Hepatocyte (in vitro differentiated cells): Measurements from ENCODE around the gene METTL25. TPM values are rescaled to one million over a fixed set of nuclear protein-coding genes. Genes with fewer than 3 reads are reported as not detected.

Source experiments
- DNase-seq: peaks from one replicate; pipeline ENCODE4 v3.0.0-alpha.2; 2016; ENCODE audit warnings: low spot score
- H2AFZ ChIP-seq: fragments of 200-600 bp; sonication (generic); 2 replicates; pipeline ENCODE4 v1.6.0; 2016; ENCODE audit warnings: antibody characterized with exemption, mild to moderate bottlenecking
- H3K27ac ChIP-seq: fragments of 200-600 bp; sonication (generic); 2 replicates; pipeline ENCODE4 v1.5.1; 2016; ENCODE audit warnings: mild to moderate bottlenecking
- H3K27me3 ChIP-seq: fragments of 200-600 bp; sonication (generic); 2 replicates; pipeline ENCODE4 v1.6.1; 2016
- H3K36me3 ChIP-seq: fragments of 200-600 bp; sonication (generic); replicated peaks from 2 replicates; pipeline ENCODE4 v1.5.1; 2016; ENCODE audit warnings: low read depth; ENCODE audit not compliant: insufficient read depth
- H3K4me1 ChIP-seq: fragments of 200-600 bp; sonication (generic); 2 replicates; pipeline ENCODE4 v1.5.1; 2016; ENCODE audit warnings: mild to moderate bottlenecking, moderate library complexity; ENCODE audit not compliant: insufficient read depth
- H3K4me2 ChIP-seq: fragments of 200-600 bp; sonication (generic); 2 replicates; pipeline ENCODE4 v1.6.0; 2016
- H3K4me3 ChIP-seq: fragments of 200-600 bp; sonication (generic); 2 replicates; pipeline ENCODE4 v1.5.1; 2016; ENCODE audit warnings: mild to moderate bottlenecking
- H3K79me2 ChIP-seq: fragments of 200-600 bp; sonication (generic); 2 replicates; pipeline ENCODE4 v1.6.0; 2017; ENCODE audit warnings: mild to moderate bottlenecking
- H3K9me2 ChIP-seq: fragments of 200-600 bp; sonication (generic); replicated peaks from 2 replicates; pipeline ENCODE4 v1.6.0; 2017; ENCODE audit warnings: mild to moderate bottlenecking; ENCODE audit not compliant: insufficient read depth
- H3K9me3 ChIP-seq: fragments of 200-600 bp; sonication (generic); 2 replicates; pipeline ENCODE4 v1.5.1; 2016; ENCODE audit warnings: low read depth, mild to moderate bottlenecking
- H4K20me1 ChIP-seq: fragments of 200-600 bp; sonication (generic); 2 replicates; pipeline ENCODE4 v1.6.0; 2016; ENCODE audit warnings: mild to moderate bottlenecking; ENCODE audit not compliant: insufficient read depth, poor library complexity, severe bottlenecking
- CTCF ChIP-seq: fragments of 200-600 bp; sonication (generic); IDR thresholded peaks from 2 replicates; pipeline ENCODE4 v1.5.1; 2016; ENCODE audit warnings: antibody characterized with exemption, mild to moderate bottlenecking; ENCODE audit not compliant: poor library complexity
- EZH2 ChIP-seq: fragments of 200-600 bp; sonication (generic); IDR thresholded peaks from 2 replicates; pipeline ENCODE4 v1.6.1; 2016; ENCODE audit warnings: antibody characterized with exemption, mild to moderate bottlenecking, borderline replicate concordance
- EZH2phosphoT487 ChIP-seq: fragments of 200-600 bp; sonication (generic); IDR thresholded peaks from one replicate; pipeline ENCODE4 v1.6.1; 2018; ENCODE audit warnings: antibody characterized with exemption, mild to moderate bottlenecking, low read depth, moderate library complexity; ENCODE audit not compliant: unreplicated experiment, severe bottlenecking
- WGBS: methylation state at CpG from one replicate; pipeline ENCODE4 v1.1.6; 2016; ENCODE audit warnings: low lambda C conversion rate; ENCODE audit errors: missing lambda C conversion rate; 5-methylcytosine and 5-hydroxymethylcytosine counted together
- polyA plus RNA-seq: library from polyadenylated mRNA; unstranded; fragments of >200 nt; fragmentation: Nextera tagmentation; extraction: Ambion mirVana; gene quantifications from 2 replicates; pipeline ENCODE4 v1.2.1, GENCODE V29; 2016
- total RNA-seq: library from RNA; depleted of rRNA; stranded (reverse); fragments of >200 nt; gene quantifications from 2 replicates; pipeline ENCODE4 v1.2.3, GENCODE V29; 2014

The METTL25 gene
- total and polyA plus RNA-seq, 2 experiments from 2014 or later = 9.9 to 21.9 TPM

- Histone ChIP-seq H3K4me3 (no peak overlapping the region), H4K20me1 (no peaks in the 10 kb centered on the region), H3K4me1 (no peaks in the 10 kb centered on the region), H2AFZ (no peak overlapping the region), H3K79me2 (no peaks in the 10 kb centered on the region), H3K9me3 (no peaks in the 10 kb centered on the region), H3K27ac (no peak overlapping the region), H3K9me2 (no peaks in the 10 kb centered on the region), H3K27me3 (no peaks in the 10 kb centered on the region), H3K4me2 (no peak overlapping the region), H3K36me3 (no peaks in the 10 kb centered on the region)
- TF ChIP-seq EZH2 (no peak), CTCF (no peak), EZH2phosphoT487 (no peak)
- DNase-seq = no peak
- 95% methylated on average over 4 of the region's 4 CpGs for WGBS
Observed at GRCh38 chr12:82468563-82468962, 110.2 kb downstream of the METTL25 start.

DNA sequence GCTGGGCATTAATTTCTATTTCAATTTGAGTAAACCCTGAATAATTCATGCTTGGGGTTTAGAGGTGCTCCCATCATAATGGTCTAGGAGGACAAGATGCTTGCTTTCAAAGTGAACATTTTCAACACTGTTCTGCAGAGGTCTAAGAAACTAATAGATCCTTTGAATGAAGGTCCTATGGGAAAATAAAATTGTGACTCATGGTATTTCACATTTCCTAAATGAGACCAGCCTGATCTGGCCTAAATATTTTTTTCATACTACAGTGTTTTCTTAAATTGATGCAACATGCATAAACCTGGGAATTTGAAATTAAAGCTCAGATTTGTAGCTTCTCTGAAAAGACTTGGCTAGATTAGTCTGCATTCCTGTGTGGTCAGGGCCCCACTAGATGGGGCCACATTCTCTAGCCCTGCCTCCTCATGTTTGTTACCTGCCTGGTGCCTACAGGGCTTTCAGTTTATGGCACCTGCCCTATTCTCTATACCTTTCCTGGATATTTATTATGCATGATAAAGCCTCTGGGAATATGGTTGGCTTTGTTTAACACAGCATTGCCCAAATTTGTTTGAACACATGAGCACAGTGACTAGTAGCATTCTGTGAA lies 112.7 kb downstream of the METTL25 start:
- Histone ChIP-seq H3K36me3 (no peaks in the 10 kb centered on the region), H3K4me3 (no peak overlapping the region)
- TF ChIP-seq CTCF (no peak), EZH2phosphoT487 (no peak), EZH2 (no peak)

GRCh38 chr12:82473111-82473754 lies 114.9 kb downstream of the METTL25 start:
- no peaks in the 10 kb centered on the region for H3K9me2 ChIP-seq
- no peaks in the 10 kb centered on the region for H3K79me2 ChIP-seq
- TF ChIP-seq EZH2phosphoT487 (no peak), CTCF (no peak), EZH2 (no peak)
- no peaks in the 10 kb centered on the region for H3K36me3 ChIP-seq
- H2AFZ ChIP-seq = no peak overlapping the region
- no peaks in the 10 kb centered on the region for H3K27me3 ChIP-seq
- H3K27ac ChIP-seq = no peak overlapping the region
- H3K4me1 ChIP-seq = no peaks in the 10 kb centered on the region
- H3K4me3 ChIP-seq = no peak overlapping the region
- no peak for DNase-seq
- 99% methylated on average over 8 of the region's 8 CpGs for whole genome bisulfite sequencing
- no peak overlapping the region for H3K4me2 ChIP-seq
- no peaks in the 10 kb centered on the region for H4K20me1 ChIP-seq
- H3K9me3 ChIP-seq = no peaks in the 10 kb centered on the region

More for the DNA sequence above, 112.7 kb downstream of the METTL25 start:
- H3K27ac ChIP-seq = no peak overlapping the region
- no peaks in the 10 kb centered on the region for H3K79me2 ChIP-seq
- H3K9me2 ChIP-seq = no peaks in the 10 kb centered on the region
- no peaks in the 10 kb centered on the region for H3K9me3 ChIP-seq
- H4K20me1 ChIP-seq = no peaks in the 10 kb centered on the region
- no peaks in the 10 kb centered on the region for H3K4me1 ChIP-seq
- no peaks in the 10 kb centered on the region for H3K27me3 ChIP-seq
- no peak overlapping the region for H2AFZ ChIP-seq
- no peak overlapping the region for H3K4me2 ChIP-seq
- DNase-seq = no peak
